Measurements from ENCODE around the gene SRP19.

SRP19 gene

DNA sequence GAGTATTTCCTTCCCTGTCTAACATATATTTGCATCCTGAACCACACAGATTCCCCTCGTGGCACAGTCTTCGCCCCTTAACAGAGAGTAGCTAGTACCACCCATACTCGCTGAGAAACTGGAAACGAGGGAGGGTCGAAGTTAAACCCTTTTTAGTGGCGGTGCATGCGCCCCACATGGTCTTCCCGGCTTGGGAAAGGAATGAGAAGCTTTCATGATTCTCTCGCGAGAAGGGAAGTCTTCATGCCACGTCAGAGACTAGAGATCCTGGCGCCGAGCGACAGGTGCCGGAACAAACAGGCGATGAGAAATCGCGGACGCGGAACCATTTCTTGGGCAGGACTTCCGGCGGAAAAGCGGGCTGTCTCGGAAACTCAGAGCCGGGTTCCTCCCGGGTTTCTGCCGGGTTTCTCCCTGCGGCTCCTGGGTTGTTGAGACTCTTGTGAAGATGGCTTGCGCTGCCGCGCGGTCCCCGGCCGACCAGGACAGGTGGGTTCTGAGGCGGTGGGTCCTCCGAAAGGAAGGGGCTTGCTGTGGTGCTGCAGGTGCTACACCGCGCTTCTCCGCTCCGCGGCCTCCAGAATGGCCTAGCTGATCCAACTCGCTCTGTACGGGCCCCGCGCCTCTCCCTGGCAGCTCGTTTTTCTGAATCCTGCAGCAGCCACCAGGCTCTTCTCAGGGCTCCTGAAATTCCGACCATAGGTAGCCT, at the start of gene SRP19:
Gene SRP19, plus strand, starts transcription at position 359 of the 709 bp plus-strand sequence. Its CDS starts 90 bp downstream, at position 449.
- peak within 1 kb of the TSS; percentile 96 for H3K27ac Mint-ChIP-seq
- peak; percentile 83 to 91 for DNase-seq (ENCODE audit: low spot score in 2 of 2)
- peaks cover 14% of the 10 kb centered on the region for H3K4me1 Mint-ChIP-seq
- peaks cover 3% of the 10 kb centered on the region for H3K9me3 Mint-ChIP-seq
- peak; percentile 95 for ATAC-seq (ENCODE audit: low read depth)
- H3K36me3 Mint-ChIP-seq = peaks cover 3% of the 10 kb centered on the region
- peaks cover 3% of the 10 kb centered on the region for H3K27me3 Mint-ChIP-seq
- H3K4me3 Mint-ChIP-seq = peak within 1 kb of the TSS; percentile 96

DNA sequence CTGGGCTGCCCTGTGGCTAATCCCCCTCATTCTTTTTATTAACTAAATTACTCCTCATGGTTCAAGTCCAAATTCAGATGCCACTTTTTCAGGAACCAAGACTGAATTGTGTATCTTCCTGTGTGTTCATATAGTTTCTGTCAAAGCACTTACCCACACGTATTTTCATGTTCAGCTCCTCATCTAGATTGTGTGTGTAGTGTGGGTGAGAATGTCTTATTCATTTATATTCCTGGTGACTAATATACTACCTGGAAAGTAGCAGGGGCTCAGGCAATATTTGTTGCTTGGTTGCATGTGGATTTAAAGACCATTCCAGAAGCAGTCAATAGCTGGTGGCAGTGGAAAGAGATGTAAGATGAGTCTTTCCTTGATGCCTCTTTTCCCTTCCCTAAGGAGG, 48.5 kb upstream of the SRP19 start:
- Mint-ChIP-seq H3K27ac (peak overlapping the region; percentile 69), H3K4me3 (no peak overlapping the region), H3K4me1 (peaks cover 17% of the 10 kb centered on the region), H3K9me3 (peaks cover 2% of the 10 kb centered on the region), H3K27me3 (no peaks in the 10 kb centered on the region), H3K36me3 (peaks cover 35% of the 10 kb centered on the region)
- ATAC-seq (ENCODE audit: low read depth) (no peak), DNase-seq (ENCODE audit: low spot score in 2 of 2) (no peak)

DNA sequence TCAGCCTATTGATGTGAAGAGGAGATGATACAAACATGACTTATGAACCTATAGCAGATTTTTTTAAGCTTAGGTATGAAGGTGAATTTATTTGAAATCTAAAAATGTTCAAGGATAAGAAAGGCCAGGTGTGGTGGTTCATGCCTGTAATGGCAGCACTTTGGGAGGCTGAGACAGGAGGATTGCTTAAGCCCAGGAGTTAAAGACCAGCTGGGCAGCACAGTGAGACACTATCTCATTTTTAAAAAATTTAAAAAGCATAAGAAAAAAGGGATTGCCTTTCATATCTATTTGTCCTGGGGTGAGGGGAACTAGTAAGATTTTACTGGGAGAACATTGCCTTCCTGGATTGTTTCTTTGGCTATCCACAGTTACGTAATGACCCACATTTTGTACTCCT, 40.8 kb upstream of the SRP19 start:
- DNase-seq (ENCODE audit: low spot score in 2 of 2) (no peak), ATAC-seq (ENCODE audit: low read depth) (no peak)
- no peak overlapping the region for H3K4me3 Mint-ChIP-seq
- H3K4me1 Mint-ChIP-seq = peaks cover 2% of the 10 kb centered on the region
- peaks cover 41% of the 10 kb centered on the region for H3K36me3 Mint-ChIP-seq
- no peak overlapping the region for H3K27ac Mint-ChIP-seq
- H3K27me3 Mint-ChIP-seq = no peaks in the 10 kb centered on the region
- no peaks in the 10 kb centered on the region for H3K9me3 Mint-ChIP-seq

DNA sequence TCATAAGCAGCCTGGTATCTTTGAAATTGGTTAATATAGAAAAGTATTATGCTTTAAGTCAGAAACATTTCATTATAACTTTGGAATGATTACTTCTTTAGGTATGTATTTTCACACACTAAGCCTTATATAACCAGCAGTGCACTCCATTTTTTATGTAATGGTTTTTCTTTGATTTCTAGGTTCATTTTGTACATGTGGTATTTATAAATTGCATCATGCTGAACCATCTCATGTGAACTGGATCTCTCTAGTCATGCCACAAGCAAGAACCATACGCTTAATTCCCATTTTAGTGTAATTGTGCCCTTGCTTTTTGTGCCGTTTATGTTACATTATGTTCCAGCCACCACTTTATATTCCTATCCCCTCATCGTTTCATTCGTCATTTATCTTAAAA, 38.6 kb upstream of the SRP19 start:
- ATAC-seq (ENCODE audit: low read depth) = no peak
- no peak for DNase-seq (ENCODE audit: low spot score in 2 of 2)
- peaks cover 42% of the 10 kb centered on the region for H3K36me3 Mint-ChIP-seq

DNA sequence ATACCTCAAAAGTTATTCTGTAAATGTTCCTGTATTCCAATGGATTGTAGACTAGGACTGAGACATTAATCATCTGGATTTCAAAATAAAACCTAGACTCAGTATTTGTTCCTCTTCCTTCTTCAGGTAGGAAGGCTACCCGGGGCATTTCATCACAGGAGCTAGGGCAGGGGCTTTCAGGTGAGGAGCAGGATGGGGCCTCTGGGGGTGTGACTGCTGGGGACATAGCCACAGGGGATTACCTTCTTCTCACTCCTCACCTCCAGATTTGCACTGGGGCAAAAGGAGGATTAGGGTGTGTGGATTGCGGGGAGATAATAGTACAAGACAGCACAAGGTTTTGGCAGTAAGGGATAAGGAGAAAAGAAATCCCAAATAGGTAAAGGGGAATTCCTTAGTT, 37.9 kb upstream of the SRP19 start:
- Mint-ChIP-seq H3K4me3 (no peak overlapping the region), H3K9me3 (no peaks in the 10 kb centered on the region), H3K4me1 (peaks cover 2% of the 10 kb centered on the region), H3K36me3 (peaks cover 42% of the 10 kb centered on the region), H3K27ac (peak overlapping the region; percentile 52), H3K27me3 (no peaks in the 10 kb centered on the region)
- no peak for DNase-seq (ENCODE audit: low spot score in 2 of 2)
- no peak for ATAC-seq (ENCODE audit: low read depth)

More for the DNA sequence above, 38.6 kb upstream of the SRP19 start:
- H3K27me3 Mint-ChIP-seq = no peaks in the 10 kb centered on the region
- no peak overlapping the region for H3K4me3 Mint-ChIP-seq
- H3K9me3 Mint-ChIP-seq = no peaks in the 10 kb centered on the region
- H3K27ac Mint-ChIP-seq = peak overlapping the region; percentile 52
- peaks cover 2% of the 10 kb centered on the region for H3K4me1 Mint-ChIP-seq

DNA sequence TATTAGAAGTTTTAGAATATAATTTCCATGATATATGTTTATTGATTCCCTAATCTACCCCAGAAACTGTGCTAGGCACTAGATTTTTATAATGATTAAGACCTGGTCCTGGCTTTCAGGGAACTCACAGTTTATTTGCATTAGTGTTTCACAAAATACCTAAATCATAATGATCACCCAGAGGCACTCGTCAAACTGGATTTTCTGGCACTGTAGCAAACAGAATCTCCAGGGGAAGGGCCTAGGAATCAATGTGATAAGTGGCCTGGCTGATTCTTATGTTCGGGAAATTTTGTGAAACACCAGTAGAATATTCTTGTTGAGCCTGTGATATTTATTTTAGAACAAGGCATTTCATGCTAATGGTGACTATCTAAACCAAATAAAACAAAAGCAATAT, 37.4 kb upstream of the SRP19 start:
- ATAC-seq (ENCODE audit: low read depth) (no peak), DNase-seq (ENCODE audit: low spot score in 2 of 2) (no peak)
- no peak overlapping the region for H3K27ac Mint-ChIP-seq

DNA sequence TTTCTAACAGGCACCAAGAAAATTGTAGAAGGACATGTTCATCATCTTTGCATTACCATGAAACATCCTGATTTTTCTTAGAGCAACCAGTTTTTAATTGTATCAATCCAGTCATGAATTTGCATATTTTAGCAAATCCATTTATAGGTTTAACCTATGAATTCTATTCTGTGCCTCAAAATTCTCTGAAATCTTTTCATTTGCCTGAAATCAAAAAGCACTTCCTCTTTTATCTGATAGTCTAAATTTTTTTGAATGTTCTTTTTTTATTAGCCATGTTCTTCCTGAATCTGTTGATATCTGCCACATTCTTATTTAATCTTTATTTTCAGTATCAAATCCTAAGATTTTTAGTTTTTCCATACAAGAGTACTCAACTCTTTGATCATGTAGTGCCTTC, 36.9 kb upstream of the SRP19 start:
- peaks cover 43% of the 10 kb centered on the region for H3K36me3 Mint-ChIP-seq
- H3K9me3 Mint-ChIP-seq = no peaks in the 10 kb centered on the region
- no peak overlapping the region for H3K27ac Mint-ChIP-seq
- no peak for DNase-seq (ENCODE audit: low spot score in 2 of 2)
- no peak for ATAC-seq (ENCODE audit: low read depth)
- peaks cover 2% of the 10 kb centered on the region for H3K4me1 Mint-ChIP-seq
- H3K27me3 Mint-ChIP-seq = no peaks in the 10 kb centered on the region
- no peak overlapping the region for H3K4me3 Mint-ChIP-seq

More for the DNA sequence above, 37.4 kb upstream of the SRP19 start:
- Mint-ChIP-seq H3K4me3 (no peak overlapping the region), H3K27me3 (no peaks in the 10 kb centered on the region), H3K9me3 (no peaks in the 10 kb centered on the region), H3K4me1 (peaks cover 2% of the 10 kb centered on the region), H3K36me3 (peaks cover 44% of the 10 kb centered on the region)

DNA sequence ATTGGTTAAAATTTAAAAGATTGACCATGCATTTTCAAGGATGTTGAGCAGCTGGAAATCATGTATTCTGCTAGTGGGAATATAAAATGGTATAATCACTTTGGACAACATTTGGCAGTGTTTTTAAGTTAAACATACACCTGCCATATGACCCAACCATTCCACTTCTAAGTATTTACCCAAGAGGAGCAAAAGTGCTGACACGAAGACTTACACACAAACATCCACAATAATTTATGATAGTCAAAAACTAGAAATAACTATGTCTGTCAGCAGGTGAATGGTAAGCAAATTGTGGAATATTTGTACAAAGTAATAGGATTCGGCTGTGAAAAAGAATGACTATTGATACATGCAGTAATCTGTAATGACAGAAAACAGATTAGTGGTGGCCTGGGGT, 30.7 kb upstream of the SRP19 start:
- H3K27ac Mint-ChIP-seq = no peak overlapping the region

DNA sequence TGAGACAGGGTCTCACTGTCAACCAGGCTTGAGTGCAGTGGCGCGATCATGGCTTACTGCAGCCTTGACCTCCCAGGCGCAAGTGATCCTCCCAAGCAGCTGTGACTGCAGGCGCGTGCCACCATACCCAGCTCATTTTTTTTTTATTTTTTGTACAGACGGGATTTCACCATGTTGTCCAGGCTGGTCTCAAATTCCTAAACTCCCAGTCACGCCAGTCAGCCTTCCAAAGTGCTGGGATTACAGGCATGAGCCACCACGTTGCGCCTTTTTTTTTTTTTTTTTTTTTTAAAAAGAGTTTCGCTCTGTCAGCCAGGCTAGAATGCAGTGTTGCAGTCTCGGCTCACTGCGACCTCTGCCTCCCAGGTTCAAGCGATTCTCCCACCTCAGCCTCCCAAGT, 27.1 kb upstream of the SRP19 start:
- no peaks in the 10 kb centered on the region for H3K27me3 Mint-ChIP-seq
- peaks cover 39% of the 10 kb centered on the region for H3K36me3 Mint-ChIP-seq
- no peaks in the 10 kb centered on the region for H3K9me3 Mint-ChIP-seq
- H3K4me1 Mint-ChIP-seq = no peaks in the 10 kb centered on the region
- DNase-seq (ENCODE audit: low spot score in 2 of 2) = no peak
- ATAC-seq (ENCODE audit: low read depth) = no peak
- H3K4me3 Mint-ChIP-seq = no peak overlapping the region
- no peak overlapping the region for H3K27ac Mint-ChIP-seq

More for the DNA sequence above, 30.7 kb upstream of the SRP19 start:
- Mint-ChIP-seq H3K4me1 (no peaks in the 10 kb centered on the region), H3K9me3 (no peaks in the 10 kb centered on the region), H3K4me3 (no peak overlapping the region), H3K36me3 (peaks cover 39% of the 10 kb centered on the region), H3K27me3 (no peaks in the 10 kb centered on the region)
- ATAC-seq (ENCODE audit: low read depth) (no peak), DNase-seq (ENCODE audit: low spot score in 2 of 2) (no peak)

DNA sequence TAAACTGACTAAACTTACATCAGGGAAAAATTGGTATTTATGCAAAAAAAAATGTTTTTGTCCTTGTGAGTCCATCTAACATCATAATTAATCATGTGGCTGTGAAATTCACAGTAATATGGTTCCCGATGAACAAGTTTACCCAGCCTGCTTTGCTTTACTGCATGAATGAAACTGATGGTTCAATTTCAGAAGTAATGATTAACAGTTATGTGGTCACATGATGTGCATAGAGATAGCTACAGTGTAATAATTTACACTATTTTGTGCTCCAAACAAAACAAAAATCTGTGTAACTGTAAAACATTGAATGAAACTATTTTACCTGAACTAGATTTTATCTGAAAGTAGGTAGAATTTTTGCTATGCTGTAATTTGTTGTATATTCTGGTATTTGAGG, 16.6 kb upstream of the SRP19 start:
- DNase-seq (ENCODE audit: low spot score in 2 of 2) = no peak
- Mint-ChIP-seq H3K9me3 (no peaks in the 10 kb centered on the region), H3K4me1 (peaks cover 4% of the 10 kb centered on the region), H3K4me3 (no peak overlapping the region), H3K36me3 (peaks cover 6% of the 10 kb centered on the region), H3K27ac (no peak overlapping the region), H3K27me3 (no peaks in the 10 kb centered on the region)
- no peak for ATAC-seq (ENCODE audit: low read depth)

DNA sequence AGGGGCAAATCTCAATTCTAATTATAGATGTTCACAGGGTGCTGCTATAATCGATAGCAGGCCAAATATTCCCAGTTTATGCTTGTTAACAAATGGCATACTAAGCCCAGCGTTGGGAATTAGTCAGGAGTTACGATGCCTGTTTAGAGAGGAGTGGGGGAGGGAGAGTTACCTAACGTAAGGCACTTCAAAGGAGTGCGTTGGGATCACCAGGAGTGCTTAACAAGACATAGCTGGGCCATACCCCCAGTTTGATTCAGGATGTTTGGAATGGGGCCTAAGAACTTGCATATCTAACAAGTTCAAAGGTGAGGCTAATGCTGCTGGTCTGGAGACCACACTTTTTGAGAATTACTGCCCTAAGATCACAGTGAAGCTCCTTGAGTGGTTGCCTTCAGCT, 14.5 kb upstream of the SRP19 start:
- peaks cover 2% of the 10 kb centered on the region for H3K36me3 Mint-ChIP-seq
- H3K27ac Mint-ChIP-seq = no peak overlapping the region

DNA sequence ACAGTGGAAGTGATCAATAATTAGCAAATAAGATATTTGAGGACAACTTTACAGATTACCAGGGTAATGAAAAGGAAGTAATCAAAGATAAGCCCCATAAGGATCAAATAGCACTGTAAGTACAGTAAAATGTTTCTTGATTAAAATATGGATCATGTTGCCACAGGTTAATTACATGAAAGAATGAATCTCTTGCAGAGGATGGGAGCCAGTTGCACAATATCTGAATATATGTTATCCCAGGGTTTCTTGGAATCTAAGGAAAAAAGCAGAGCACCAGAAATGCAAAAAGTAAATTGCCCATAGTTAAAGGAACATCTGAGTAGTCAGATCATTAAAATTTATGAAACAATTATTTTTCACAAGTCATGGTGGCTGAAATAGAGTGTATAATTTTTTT, 13.8 kb upstream of the SRP19 start:
- peaks cover 2% of the 10 kb centered on the region for H3K36me3 Mint-ChIP-seq
- DNase-seq (ENCODE audit: low spot score in 2 of 2) = no peak
- peaks cover 4% of the 10 kb centered on the region for H3K4me1 Mint-ChIP-seq
- no peak overlapping the region for H3K27ac Mint-ChIP-seq
- H3K9me3 Mint-ChIP-seq = no peaks in the 10 kb centered on the region
- no peak for ATAC-seq (ENCODE audit: low read depth)
- no peak overlapping the region for H3K4me3 Mint-ChIP-seq
- no peaks in the 10 kb centered on the region for H3K27me3 Mint-ChIP-seq

More for the DNA sequence above, 14.5 kb upstream of the SRP19 start:
- H3K9me3 Mint-ChIP-seq = no peaks in the 10 kb centered on the region
- ATAC-seq (ENCODE audit: low read depth) (no peak), DNase-seq (ENCODE audit: low spot score in 2 of 2) (no peak)
- H3K4me3 Mint-ChIP-seq = no peak overlapping the region
- no peaks in the 10 kb centered on the region for H3K27me3 Mint-ChIP-seq
- peaks cover 4% of the 10 kb centered on the region for H3K4me1 Mint-ChIP-seq

DNA sequence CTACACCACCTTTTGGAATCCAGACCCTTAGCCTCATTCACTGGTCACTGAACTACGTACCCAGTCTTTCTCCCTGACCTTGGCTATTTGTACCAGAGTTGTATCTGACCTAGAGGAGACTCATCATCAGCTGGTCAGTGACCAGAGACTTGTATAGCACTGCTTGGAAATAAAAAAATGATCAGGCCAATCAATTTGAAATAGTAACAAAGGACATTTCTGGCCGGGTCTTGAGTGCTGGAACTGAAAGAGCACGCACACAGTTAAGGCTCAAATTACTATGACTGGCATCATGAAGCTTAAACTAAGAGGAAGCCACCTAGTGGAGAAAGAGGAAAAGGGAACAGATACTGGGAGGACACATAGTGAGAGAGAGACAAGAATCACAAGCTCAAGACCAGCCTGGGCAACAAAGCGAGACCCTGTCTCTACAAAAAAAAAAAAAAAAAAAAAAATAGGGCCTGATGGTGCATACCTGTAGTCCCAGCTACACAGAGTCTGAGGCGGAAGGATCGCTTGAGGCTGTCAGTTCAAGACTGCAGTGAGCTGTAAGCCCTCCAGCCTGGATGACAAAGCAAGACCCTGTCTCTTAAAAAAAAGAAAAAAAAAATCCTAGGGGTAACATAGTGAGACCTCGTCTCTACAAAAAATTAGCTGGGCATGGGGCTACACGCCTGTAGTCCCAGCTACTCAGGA, 12.8 kb upstream of the SRP19 start:
- Mint-ChIP-seq H3K9me3 (no peaks in the 10 kb centered on the region), H3K36me3 (no peaks in the 10 kb centered on the region), H3K4me1 (peaks cover 4% of the 10 kb centered on the region), H3K27me3 (no peaks in the 10 kb centered on the region), H3K4me3 (no peak overlapping the region), H3K27ac (peak overlapping the region; percentile 74)
- DNase-seq (ENCODE audit: low spot score in 2 of 2) = peak; percentile 11 to 35
- peak; percentile 99 for ATAC-seq (ENCODE audit: low read depth)

DNA sequence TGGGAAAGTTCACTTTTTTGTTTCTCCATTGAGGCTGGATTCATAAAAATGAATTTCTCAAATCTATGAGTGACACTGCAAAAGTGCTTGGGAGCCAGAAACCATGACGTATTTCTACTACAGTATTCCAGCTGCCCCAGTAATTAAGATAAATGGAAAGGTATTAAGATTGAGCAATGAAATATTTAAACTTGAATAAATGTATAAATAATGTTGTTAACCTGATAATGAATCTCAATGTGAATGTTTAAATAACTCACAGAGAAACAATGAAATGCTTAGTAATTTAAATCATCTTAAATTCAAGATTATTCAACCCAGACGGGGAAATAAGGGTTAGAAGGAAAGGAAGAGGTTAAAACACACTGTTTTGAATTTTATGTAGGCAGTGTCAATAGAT, 11.2 kb upstream of the SRP19 start:
- ATAC-seq (ENCODE audit: low read depth) (no peak), DNase-seq (ENCODE audit: low spot score in 2 of 2) (no peak)
- Mint-ChIP-seq H3K9me3 (peaks cover 4% of the 10 kb centered on the region), H3K27me3 (peaks cover 3% of the 10 kb centered on the region), H3K36me3 (peaks cover 4% of the 10 kb centered on the region), H3K4me1 (peaks cover 4% of the 10 kb centered on the region), H3K27ac (no peak overlapping the region), H3K4me3 (no peak overlapping the region)

Data from memory B cell (primary cell).